Islet precursor cell (in vitro differentiated cells): ENCODE results near the gene ZNF483.
"Not testable (repeated sequence)": the region's sequence is repeated elsewhere in the genome, so short reads cannot be mapped to it uniquely, and the experiment has no call there.

Source experiments
- DNase-seq: peaks from one replicate; pipeline ENCODE4 v3.0.0-alpha.2; 2018

Gene ZNF483

DNA sequence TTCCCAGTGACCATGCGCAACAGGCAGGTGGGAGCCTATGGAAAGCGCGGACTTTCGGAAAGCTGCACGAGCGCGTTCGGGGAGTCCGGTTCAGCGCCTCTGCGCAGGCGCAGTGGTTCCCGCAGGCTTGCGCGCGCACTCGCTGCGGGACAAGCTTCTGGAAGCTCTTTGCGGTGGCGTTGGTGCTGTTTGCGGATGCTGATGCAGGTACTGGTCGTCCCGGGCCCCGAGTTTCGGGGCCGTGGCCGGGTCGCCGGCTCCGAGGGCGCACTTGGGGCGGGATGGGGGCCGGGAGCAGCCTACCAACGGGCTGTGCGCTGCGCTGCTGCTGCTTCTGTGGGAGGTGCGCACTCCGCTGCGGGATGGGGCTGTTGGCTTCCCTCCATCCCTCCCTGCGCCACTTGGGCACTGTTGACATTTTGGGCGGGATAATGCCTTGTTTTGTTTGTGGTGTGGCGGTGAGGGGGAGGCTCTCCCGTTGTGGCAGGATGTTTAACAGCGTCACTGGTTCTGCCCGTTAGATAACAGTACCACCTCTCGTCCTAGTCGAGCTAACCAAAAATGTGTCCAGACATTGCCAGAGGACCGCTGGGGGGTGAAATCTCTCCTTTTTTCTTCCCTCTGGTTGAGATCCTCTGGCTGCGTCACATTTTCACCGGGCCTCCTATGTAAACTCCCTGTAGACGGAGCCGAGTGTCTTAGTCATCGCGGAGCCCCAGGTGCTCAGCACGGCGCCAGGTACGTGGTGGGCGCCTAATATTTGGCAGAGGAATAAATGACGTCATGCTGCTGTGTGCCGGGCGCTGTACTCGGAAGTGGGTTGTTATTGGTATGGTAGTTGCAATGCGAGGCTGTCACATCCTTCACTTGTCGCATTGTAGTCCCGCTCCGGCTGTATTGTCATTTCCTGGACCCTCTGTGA lies at the start of gene ZNF483:
Gene ZNF483, plus strand, starts transcription at position 124 of the 922 bp plus-strand sequence. CDS start 2,217 bp downstream, outside the sequence.
- peak; percentile 92 for DNase-seq

GRCh38 chr9:111475195-111475594 lies 49.8 kb upstream of the ZNF483 start:
- DNase-seq = no peak

DNA sequence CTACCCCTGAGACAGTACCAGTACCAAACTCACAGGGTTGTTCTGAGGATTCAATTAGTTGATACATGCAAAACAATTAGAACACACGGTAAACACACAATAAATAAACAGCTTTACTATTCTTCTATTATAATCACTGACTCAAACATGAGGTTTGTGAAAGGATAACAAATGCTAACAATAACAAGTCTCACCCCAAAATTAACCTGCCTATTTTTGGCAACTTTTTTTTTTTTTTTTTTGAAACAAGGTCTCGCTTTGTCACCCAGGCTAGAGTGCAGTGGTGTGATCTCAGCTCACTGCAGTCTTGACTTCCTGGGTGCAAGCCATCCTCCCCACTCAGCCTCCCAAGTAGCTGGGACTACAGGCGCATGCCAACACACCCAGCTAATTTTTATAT lies 47.3 kb upstream of the ZNF483 start:
- no peak for DNase-seq

DNA sequence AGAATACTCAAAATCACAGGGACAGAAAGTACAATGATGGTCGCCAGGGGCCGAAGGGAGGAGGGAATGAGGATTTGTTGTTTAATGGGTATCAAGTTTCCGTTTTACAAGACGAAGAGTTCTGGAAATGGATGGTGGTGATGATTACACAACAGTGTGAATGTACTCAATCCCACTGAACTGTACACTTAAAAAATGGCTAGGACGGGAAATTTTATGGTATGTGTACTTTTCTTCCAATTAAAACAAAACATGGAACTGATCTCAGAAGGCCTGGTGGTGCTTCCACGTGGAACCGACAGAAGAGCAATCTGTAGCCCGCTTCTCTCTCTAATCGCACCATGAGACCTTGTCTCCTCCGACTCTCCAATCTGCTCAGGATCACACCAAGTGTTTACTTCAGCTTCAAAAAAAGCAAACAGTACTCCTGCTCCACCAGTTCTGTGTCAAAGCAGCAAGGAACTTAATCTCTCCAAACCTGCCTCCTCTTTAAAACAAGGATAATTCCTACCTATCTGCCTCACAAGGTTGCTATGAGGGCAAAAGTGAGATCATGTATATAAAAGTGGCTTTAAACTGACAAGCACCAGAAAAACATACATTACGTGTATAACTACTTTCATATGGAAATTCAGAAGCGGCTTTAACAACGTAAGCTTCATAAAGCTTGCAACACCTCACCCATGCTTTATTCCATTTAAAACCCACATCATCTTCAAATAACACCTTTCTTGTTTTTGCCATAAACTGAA lies 42.9 kb upstream of the ZNF483 start:
- DNase-seq = no peak

- DNase-seq = peak; percentile 85
These were observed 42.1 kb upstream of the ZNF483 start for GRCh38 chr9:111482694-111483438.

DNA sequence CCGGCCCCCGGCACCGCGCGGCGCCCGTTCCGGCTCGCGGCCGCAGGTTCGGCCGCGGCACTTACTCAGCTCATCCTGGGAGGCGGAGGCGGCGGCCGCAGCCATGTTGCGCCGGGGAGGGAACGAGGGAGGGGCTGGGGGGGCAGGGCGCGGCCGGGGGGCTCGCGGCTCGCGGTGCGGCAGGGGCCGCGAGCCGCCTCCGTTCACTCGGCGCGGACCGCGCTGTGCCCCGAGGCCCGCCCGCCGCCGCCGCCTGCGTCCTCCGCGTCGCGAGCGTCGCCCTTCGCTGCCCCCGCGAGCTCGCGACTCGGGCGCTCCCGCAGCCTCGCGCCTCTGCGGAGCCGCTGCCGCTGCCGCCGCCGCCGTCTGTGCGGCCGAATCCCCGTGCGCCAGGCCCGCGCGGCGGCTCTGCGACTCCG lies 41.5 kb upstream of the ZNF483 start:
- no peak for DNase-seq

DNA sequence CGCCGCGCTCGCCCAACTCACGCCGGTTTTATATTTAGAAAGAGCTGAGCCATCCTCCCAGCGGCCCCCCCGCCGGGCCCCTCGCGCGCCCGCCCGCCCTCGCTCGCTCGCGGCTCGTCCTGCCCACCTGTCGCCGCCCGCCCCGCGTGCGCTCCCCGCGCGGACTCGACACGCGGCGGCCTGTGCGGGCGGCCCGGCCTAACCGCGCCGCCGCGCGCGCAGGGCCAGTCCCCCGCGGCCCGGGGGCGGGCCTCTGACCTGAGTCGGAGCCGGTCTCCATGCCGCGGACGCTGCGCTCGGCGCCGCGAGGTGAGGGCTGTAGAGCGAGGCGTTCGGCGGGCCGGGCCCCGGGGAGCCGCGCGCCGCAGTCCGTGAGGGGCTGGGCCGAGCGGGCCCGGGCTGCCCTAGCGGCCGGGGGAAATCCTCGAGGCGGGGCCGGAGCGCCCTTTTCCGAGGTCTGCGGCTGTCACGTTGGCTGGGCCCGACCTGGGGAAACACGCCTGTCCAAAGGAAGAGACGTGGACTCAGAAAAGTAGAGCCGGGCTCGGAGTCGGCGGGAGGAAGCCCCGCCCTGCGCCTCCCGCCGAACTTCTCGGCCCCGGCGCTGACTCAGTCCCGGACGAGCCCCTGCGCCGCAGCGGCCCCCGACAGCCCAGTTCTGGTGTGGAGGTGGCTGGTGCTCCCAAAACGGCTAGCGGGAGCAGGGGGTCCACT lies 41.0 kb upstream of the ZNF483 start, which contains the start of gene ECPAS:
Gene ECPAS, minus strand, starts transcription at position 526 of the 714 bp plus-strand sequence. CDS start 11,465 bp downstream, outside the sequence.
- peak; percentile 92 for DNase-seq

- no peak for DNase-seq
These were observed 40.4 kb upstream of the ZNF483 start for GRCh38 chr9:111484572-111484894.

DNA sequence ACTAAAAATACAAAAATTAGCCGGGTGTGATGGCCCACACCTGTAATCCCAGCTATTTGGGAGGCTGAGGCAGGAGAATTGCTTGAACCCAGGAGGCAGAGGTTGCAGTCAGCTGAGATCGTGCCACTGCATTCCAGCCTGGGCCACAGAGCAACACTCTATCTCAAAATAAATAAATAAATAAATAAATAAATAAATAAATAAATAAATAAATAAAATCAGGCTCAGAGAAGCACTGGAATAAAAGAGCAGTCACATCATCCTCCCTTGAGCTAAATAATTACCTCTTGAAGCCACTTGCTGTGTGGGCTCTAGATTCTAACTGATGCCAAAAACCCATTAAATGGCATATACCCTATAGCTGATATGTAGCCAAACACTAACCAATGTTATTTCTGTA lies 27.8 kb upstream of the ZNF483 start:
- DNase-seq = not testable (repeated sequence)

DNA sequence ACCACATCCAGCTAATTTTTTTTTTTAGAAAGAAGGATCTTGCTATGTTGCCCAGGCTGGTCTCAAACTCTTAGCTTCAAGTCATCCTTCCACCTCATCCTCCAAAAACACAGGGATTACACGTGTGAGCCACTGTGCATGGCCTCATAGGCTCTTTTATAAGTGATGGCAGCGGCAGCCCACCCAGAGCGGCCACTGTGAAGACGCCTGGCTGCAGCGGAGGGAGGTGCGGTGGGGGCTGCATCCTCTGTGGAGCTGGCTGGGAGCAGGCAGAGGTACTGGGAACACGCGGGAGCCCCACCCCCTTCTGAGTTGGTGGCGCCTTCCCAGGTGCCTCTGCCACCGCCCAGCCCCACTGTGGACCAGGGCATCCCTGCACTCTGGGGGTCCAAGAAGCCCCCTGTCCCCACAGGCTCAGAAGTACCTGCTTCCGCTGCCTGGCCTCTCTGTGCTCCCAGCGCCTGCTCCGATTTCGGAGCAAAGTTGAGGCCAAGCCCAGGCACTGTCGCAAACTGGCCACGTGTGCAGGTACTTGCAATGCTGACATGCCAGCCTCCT lies 23.9 kb upstream of the ZNF483 start:
- no peak for DNase-seq

DNA sequence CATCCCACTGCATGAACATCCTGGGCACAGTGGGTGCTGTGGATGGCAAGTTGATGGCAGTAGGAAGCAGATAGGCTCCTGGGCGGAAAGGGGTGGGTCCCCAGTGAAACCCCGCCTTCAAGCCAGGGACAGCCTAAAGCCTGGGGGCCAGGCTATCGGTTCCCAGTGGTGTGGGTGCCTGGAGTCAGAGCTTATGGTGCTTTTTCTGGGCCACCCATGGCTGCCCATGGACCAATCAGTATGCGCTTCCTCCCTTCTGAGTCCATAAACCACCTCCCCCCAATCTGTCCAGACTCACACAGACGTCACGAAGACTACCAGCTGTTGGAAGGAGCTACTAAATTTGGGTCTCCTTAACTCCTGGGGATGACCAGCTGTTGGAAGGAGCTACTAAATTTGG lies 23.3 kb upstream of the ZNF483 start:
- DNase-seq = no peak

GRCh38 chr9:111502506-111502905 lies 22.5 kb upstream of the ZNF483 start:
- DNase-seq = no peak

DNA sequence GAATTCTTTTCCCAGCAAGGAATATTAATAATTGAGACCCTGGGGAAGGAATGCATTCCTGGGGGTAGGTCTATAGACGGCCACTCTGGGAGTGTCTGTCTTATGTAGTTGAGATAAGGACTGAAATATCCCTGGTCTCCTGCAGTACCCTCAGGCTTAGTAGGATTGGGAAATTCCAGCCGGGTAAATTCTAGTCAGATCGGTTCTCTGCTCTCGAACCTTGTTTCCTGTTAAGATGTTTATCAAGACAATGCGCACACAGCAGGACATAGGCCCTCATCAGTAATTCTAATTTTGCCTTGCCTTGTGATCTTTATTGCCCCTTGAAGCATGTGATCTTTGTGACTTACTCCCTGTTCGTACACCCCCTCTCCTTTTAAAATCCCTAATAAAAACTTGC lies 13.4 kb upstream of the ZNF483 start:
- not testable (repeated sequence) for DNase-seq

- no peak for DNase-seq
These were observed 10.0 kb upstream of the ZNF483 start for GRCh38 chr9:111514967-111515366.

DNA sequence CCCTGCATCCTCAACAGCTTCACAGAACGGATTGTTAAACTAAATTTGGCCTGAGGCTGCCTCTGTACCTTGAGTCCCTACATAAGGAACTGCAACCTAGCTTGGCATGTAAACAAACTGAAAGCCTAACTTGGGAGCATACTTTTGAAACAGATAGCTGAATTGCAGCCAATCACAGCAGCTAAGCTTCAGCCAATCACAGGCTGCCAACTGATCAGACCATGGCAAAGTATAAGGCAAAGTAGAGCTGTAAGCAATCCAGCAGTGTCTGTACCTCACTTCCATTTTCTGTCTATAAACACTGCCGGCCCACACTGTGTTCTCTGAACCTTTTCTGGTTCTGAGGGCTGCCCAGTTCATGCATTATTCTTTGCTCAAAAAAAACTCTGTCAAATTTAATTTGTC lies 8.9 kb upstream of the ZNF483 start:
- DNase-seq = no peak

GRCh38 chr9:111524731-111525055 lies 286 bp upstream of the ZNF483 start:
- no peak for DNase-seq

DNA sequence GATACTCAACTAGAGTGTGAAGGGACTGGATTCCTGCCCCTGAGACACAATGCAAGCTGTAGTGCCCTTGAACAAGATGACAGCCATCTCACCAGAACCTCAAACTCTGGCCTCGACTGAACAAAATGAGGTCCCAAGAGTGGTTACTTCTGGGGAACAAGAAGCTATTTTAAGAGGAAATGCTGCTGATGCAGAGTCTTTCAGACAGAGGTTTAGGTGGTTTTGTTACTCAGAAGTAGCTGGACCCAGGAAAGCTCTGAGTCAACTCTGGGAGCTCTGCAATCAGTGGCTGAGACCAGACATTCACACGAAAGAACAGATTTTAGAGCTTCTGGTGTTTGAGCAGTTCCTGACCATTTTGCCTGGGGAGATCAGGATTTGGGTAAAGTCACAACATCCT lies 2.4 kb downstream of the ZNF483 start:
- no peak for DNase-seq

GRCh38 chr9:111529787-111530186 lies 4.8 kb downstream of the ZNF483 start:
- DNase-seq = no peak

GRCh38 chr9:111531716-111532115 lies 6.7 kb downstream of the ZNF483 start:
- no peak for DNase-seq

DNA sequence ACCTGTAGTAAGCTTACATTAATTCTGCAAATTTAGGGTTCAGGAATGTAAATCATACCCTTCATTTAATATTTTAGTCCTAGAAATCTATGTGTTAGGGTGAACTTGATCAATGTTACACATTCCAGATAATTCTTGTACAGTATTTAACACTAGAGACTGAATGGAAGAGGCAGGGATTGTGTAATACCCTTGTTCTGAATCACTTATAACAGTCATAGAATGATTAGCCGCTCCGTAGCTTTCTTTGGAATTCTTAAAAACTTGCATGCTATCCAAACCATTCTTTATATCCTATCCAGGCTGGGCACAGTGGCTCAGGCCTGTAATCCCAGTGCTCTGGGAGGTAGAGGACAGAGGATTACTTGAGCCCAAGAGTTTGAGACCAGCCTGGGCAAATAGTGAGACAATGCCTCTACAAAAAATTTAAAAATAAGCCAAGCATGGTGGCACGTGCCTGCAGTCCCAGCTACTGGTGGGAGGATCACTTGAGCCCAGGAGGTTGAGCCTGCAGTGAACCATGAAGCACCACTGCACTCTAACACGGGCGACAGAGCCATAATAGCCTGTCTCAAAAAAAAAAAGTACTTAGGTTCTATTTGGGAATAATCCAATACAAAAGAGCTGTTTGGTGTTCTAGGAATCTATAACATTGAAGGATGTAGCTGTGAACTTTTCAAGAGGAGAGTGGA lies 8.3 kb downstream of the ZNF483 start:
- no peak for DNase-seq

- no peak for DNase-seq
These were observed 17.7 kb downstream of the ZNF483 start for GRCh38 chr9:111542497-111543254.
